BLaER1 treated with 17β-estradiol and CSF1 and Interleukin-3, amounts not matched to agents 10 nM and 100 nM (cell line): ENCODE data around the gene SIGLEC10.
"Not testable (repeated sequence)": the region's sequence is repeated elsewhere in the genome, so short reads cannot be mapped to it uniquely, and the experiment has no call there.

Experiments
- H3K27ac ChIP-seq, 11 experiments: shearing (Covaris generic); formaldehyde crosslinking; 2 replicates each; pipeline ENCODE4 v1.8.1; 2022
- H3K27me3 ChIP-seq, 11 experiments: shearing (Covaris generic); formaldehyde crosslinking; 2 replicates each; pipeline ENCODE4 v1.8.1; 2022
- H3K36me3 ChIP-seq, 11 experiments: shearing (Covaris generic); formaldehyde crosslinking; 2 replicates each; pipeline ENCODE4 v1.8.1; 2022
- H3K4me1 ChIP-seq, 10 experiments: shearing (Covaris generic); formaldehyde crosslinking; 2 replicates each; pipeline ENCODE4 v1.8.1; 2022
- H3K4me2 ChIP-seq, 11 experiments: shearing (Covaris generic); formaldehyde crosslinking; 2 replicates each; pipeline ENCODE4 v1.8.1; 2022
- H3K4me3 ChIP-seq, 10 experiments: shearing (Covaris generic); formaldehyde crosslinking; 2 replicates each; pipeline ENCODE4 v1.8.1; 2022
- H3K9ac ChIP-seq, 11 experiments: shearing (Covaris generic); formaldehyde crosslinking; 2 replicates each; pipeline ENCODE4 v1.8.1; 2022
- H3K9me3 ChIP-seq, 11 experiments: shearing (Covaris generic); formaldehyde crosslinking; replicated peaks in 1 of 11; 2 replicates each; pipeline ENCODE4 v1.8.1; 2022
- H4K20me1 ChIP-seq, 11 experiments: shearing (Covaris generic); formaldehyde crosslinking; 2 replicates each; pipeline ENCODE4 v1.8.1; 2022
- Cebpa-rat ChIP-seq, 11 experiments: shearing (Covaris generic); IDR thresholded peaks; 2 replicates each; pipeline ENCODE4 v1.8.1; 2022

Gene SIGLEC10

GRCh38 chr19:51458051-51458645 is 40.7 kb upstream of the SIGLEC10 start, which contains the start of gene SIGLEC8:
TSS of gene SIGLEC8 (minus strand) at chr19:51458454. CDS start at chr19:51458387, 67 bp downstream.
- TF ChIP-seq Cebpa-rat (IDR thresholded peaks at IDR 0.05), result no peak
- Histone ChIP-seq H3K4me2 (no peak within 1 kb of the TSS), H3K4me3 (no peak within 1 kb of the TSS), H3K36me3 (no peaks in the 10 kb centered on the region), H4K20me1 (no peaks in the 10 kb centered on the region), H3K27me3 (peaks cover 0 to 8% (median 0%) of the 10 kb centered on the region in 11 experiments; a peak in 6 of 22 replicates), H3K9ac (no peak within 1 kb of the TSS), H3K27ac (no peak within 1 kb of the TSS), H3K9me3 (no peaks in the 10 kb centered on the region), H3K4me1 (peaks cover 15 to 43% (median 21%) of the 10 kb centered on the region in 10 experiments)

- no peaks in the 10 kb centered on the region for H3K9me3 ChIP-seq
- H4K20me1 ChIP-seq, result no peaks in the 10 kb centered on the region
- H3K27me3 ChIP-seq, result peaks cover 0 to 2% (median 0%) of the 10 kb centered on the region in 11 experiments; a peak in 2 of 22 replicates
These were observed 40.0 kb upstream of the SIGLEC10 start for GRCh38 chr19:51457351-51458013.

GRCh38 chr19:51456541-51457290 is 39.3 kb upstream of the SIGLEC10 start:
- H3K4me1 ChIP-seq, result peaks cover 12 to 29% (median 16%) of the 10 kb centered on the region in 10 experiments
- H3K36me3 ChIP-seq, result no peaks in the 10 kb centered on the region
- H3K4me2 ChIP-seq, result peak overlapping the region in 2 of 11 experiments; percentile 27 to 53; a peak in 2 of 22 replicates
- H3K27ac ChIP-seq, result no peak overlapping the region
- H3K9ac ChIP-seq, result 0 out of 22 replicates have a peak overlapping the region, but pooled peaks of 1 of the 11 experiments have one; percentile 2
- H3K9me3 ChIP-seq, result peaks cover 0 to 1% (median 0%) of the 10 kb centered on the region in 11 experiments; a peak in 2 of 22 replicates
- H4K20me1 ChIP-seq, result no peaks in the 10 kb centered on the region
- no peak overlapping the region for H3K4me3 ChIP-seq
- TF ChIP-seq Cebpa-rat (IDR thresholded peaks at IDR 0.05), result no peak
- H3K27me3 ChIP-seq, result no peaks in the 10 kb centered on the region

More at GRCh38 chr19:51457351-51458013, 40.0 kb upstream of the SIGLEC10 start:
- Histone ChIP-seq H3K4me2 (no peak overlapping the region), H3K4me3 (no peak overlapping the region), H3K36me3 (no peaks in the 10 kb centered on the region), H3K27ac (no peak overlapping the region), H3K4me1 (peaks cover 15 to 36% (median 20%) of the 10 kb centered on the region in 10 experiments), H3K9ac (no peak overlapping the region)
- no peak for TF ChIP-seq Cebpa-rat (IDR thresholded peaks at IDR 0.05)

- no peak overlapping the region for H3K4me2 ChIP-seq
These were observed 33.4 kb upstream of the SIGLEC10 start for GRCh38 chr19:51450730-51451307.

GRCh38 chr19:51448411-51449016 is 31.1 kb upstream of the SIGLEC10 start:
- Histone ChIP-seq H4K20me1 (no peaks in the 10 kb centered on the region; a peak in 1 of 22 replicates), H3K27ac (no peak overlapping the region), H3K4me2 (peak overlapping the region; percentile 54 to 90 (median 69)), H3K9me3 (peaks cover 9 to 33% (median 25%) of the 10 kb centered on the region in 11 experiments), H3K4me1 (peaks cover 9 to 16% (median 12%) of the 10 kb centered on the region in 10 experiments), H3K9ac (peak overlapping the region in 2 of 11 experiments; percentile 8 to 46; a peak in 2 of 22 replicates), H3K27me3 (no peaks in the 10 kb centered on the region), H3K36me3 (no peaks in the 10 kb centered on the region), H3K4me3 (peak overlapping the region in 1 of 10 experiments; percentile 5; a peak in 2 of 20 replicates)
- TF ChIP-seq Cebpa-rat (IDR thresholded peaks at IDR 0.05), result no peak

More at GRCh38 chr19:51450730-51451307, 33.4 kb upstream of the SIGLEC10 start:
- Histone ChIP-seq H3K4me3 (no peak overlapping the region), H3K9me3 (peaks cover 9 to 33% (median 25%) of the 10 kb centered on the region in 11 experiments), H3K4me1 (peaks cover 9 to 16% (median 12%) of the 10 kb centered on the region in 10 experiments), H4K20me1 (no peaks in the 10 kb centered on the region), H3K9ac (no peak overlapping the region), H3K27ac (no peak overlapping the region), H3K27me3 (no peaks in the 10 kb centered on the region), H3K36me3 (no peaks in the 10 kb centered on the region)
- no peak for TF ChIP-seq Cebpa-rat (IDR thresholded peaks at IDR 0.05)

GRCh38 chr19:51448011-51448410 is 30.6 kb upstream of the SIGLEC10 start:
- peak overlapping the region in 2 of 11 experiments; percentile 8 to 46; a peak in 2 of 22 replicates for H3K9ac ChIP-seq
- no peaks in the 10 kb centered on the region for H3K36me3 ChIP-seq
- peak overlapping the region in 1 of 10 experiments; percentile 5; a peak in 2 of 20 replicates for H3K4me3 ChIP-seq
- TF ChIP-seq Cebpa-rat (IDR thresholded peaks at IDR 0.05), result no peak
- H3K27ac ChIP-seq, result no peak overlapping the region
- no peaks in the 10 kb centered on the region; a peak in 1 of 22 replicates for H4K20me1 ChIP-seq
- H3K9me3 ChIP-seq, result peaks cover 9 to 33% (median 25%) of the 10 kb centered on the region in 11 experiments
- H3K4me1 ChIP-seq, result peaks cover 9 to 16% (median 12%) of the 10 kb centered on the region in 10 experiments
- H3K27me3 ChIP-seq, result no peaks in the 10 kb centered on the region
- peak overlapping the region; percentile 54 to 90 (median 69) for H3K4me2 ChIP-seq

- not testable (repeated sequence) for H3K9ac ChIP-seq, H3K27me3 ChIP-seq, H4K20me1 ChIP-seq, H3K27ac ChIP-seq, H3K36me3 ChIP-seq, H3K4me3 ChIP-seq
- peaks cover 9 to 33% (median 25%) of the 10 kb centered on the region in 11 experiments for H3K9me3 ChIP-seq
- peaks cover 11 to 18% (median 16%) of the 10 kb centered on the region in 10 experiments for H3K4me1 ChIP-seq
- peak overlapping the region in 8 of 11 experiments; percentile 54 to 90 (median 70); a peak in 10 of 22 replicates for H3K4me2 ChIP-seq
These were observed 30.1 kb upstream of the SIGLEC10 start for GRCh38 chr19:51447510-51447909.
